Activated effector memory CD4-positive, alpha-beta T cell treated with anti-CD3 and anti-CD28 coated beads, Interleukin-2, amount 50 U/mL, for 16 hours (primary cell): Measurements from ENCODE around the gene MAGI1.
"Not testable (repeated sequence)": the region's sequence is repeated elsewhere in the genome, so short reads cannot be mapped to it uniquely, and the experiment has no call there.

Source experiments
- DNase-seq: peaks from one replicate; pipeline ENCODE4 v3.0.0-alpha.2; 2020

The MAGI1 gene

GRCh38 chr3:65897766-65898165 is 141.0 kb downstream of the MAGI1 start:
- DNase-seq = no peak

GRCh38 chr3:65896321-65896720 is 142.4 kb downstream of the MAGI1 start:
- no peak for DNase-seq

GRCh38 chr3:65894679-65895453 is 143.9 kb downstream of the MAGI1 start:
- DNase-seq = no peak

- DNase-seq = no peak
Measured at GRCh38 chr3:65894126-65894525, 144.6 kb downstream of the MAGI1 start.

- DNase-seq = no peak
Measured at GRCh38 chr3:65893631-65894030, 145.1 kb downstream of the MAGI1 start.

GRCh38 chr3:65891477-65891876 is 147.2 kb downstream of the MAGI1 start:
- not testable (repeated sequence) for DNase-seq

GRCh38 chr3:65890328-65890727 is 148.4 kb downstream of the MAGI1 start:
- no peak for DNase-seq

GRCh38 chr3:65889707-65890099 is 149.0 kb downstream of the MAGI1 start:
- no peak for DNase-seq

GRCh38 chr3:65888980-65889706 is 149.6 kb downstream of the MAGI1 start:
- no peak for DNase-seq

- DNase-seq = no peak
Measured at GRCh38 chr3:65888196-65888595, 150.5 kb downstream of the MAGI1 start.

- no peak for DNase-seq
Measured at GRCh38 chr3:65886391-65886790, 152.3 kb downstream of the MAGI1 start.

- no peak for DNase-seq
Measured at GRCh38 chr3:65884071-65884470, 154.6 kb downstream of the MAGI1 start.

- DNase-seq = no peak
Measured at GRCh38 chr3:65883613-65884012, 155.1 kb downstream of the MAGI1 start.

GRCh38 chr3:65880350-65880749 is 158.4 kb downstream of the MAGI1 start:
- no peak for DNase-seq

- DNase-seq = no peak
Measured at GRCh38 chr3:65879372-65879771, 159.3 kb downstream of the MAGI1 start.

- no peak for DNase-seq
Measured at GRCh38 chr3:65878831-65879230, 159.9 kb downstream of the MAGI1 start.

- no peak for DNase-seq
Measured at GRCh38 chr3:65877160-65877559, 161.6 kb downstream of the MAGI1 start.

GRCh38 chr3:65876028-65876420 is 162.7 kb downstream of the MAGI1 start:
- DNase-seq = no peak

GRCh38 chr3:65875393-65876027 is 163.2 kb downstream of the MAGI1 start:
- DNase-seq = no peak

GRCh38 chr3:65873869-65874268 is 164.8 kb downstream of the MAGI1 start:
- no peak for DNase-seq

- no peak for DNase-seq
Measured at GRCh38 chr3:65873028-65873427, 165.7 kb downstream of the MAGI1 start.

GRCh38 chr3:65871305-65872141 is 167.2 kb downstream of the MAGI1 start:
- DNase-seq = no peak

GRCh38 chr3:65869798-65870197 is 168.9 kb downstream of the MAGI1 start:
- DNase-seq = no peak
